ENCODE results near the gene PSMF1.
"Not testable (repeated sequence)": the region's sequence is repeated elsewhere in the genome, so short reads cannot be mapped to it uniquely, and the experiment has no call there.

Gene PSMF1

DNA sequence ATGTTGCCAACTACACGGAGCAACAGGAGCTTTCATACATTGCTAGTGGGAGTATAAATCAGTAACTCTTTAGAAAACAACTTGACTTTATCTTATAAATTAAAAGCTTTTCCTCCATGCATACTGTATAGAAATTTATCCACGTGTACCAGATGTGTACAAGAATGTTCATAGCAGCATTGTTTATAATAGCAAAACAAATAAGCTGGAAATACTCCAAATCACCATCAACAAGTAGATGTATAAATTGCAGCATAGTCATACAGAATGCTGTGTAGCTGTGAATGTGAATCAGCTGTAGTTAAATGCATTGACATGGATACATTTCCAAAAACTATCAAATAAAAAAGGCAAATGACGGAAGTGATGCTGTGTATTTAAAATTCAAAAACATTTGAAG lies 6.0 kb downstream of the PSMF1 start:
- peaks cover 50% of the 10 kb centered on the region for H3K36me3 ChIP-seq (ENCODE audit: insufficient read depth, low read length)
- H3K27me3 ChIP-seq (ENCODE audit: control insufficient read depth, insufficient read depth, low read length): no peaks in the 10 kb centered on the region
- peaks cover 35% of the 10 kb centered on the region for H3K4me1 ChIP-seq (ENCODE audit: control insufficient read depth, insufficient read depth, low read length)

DNA sequence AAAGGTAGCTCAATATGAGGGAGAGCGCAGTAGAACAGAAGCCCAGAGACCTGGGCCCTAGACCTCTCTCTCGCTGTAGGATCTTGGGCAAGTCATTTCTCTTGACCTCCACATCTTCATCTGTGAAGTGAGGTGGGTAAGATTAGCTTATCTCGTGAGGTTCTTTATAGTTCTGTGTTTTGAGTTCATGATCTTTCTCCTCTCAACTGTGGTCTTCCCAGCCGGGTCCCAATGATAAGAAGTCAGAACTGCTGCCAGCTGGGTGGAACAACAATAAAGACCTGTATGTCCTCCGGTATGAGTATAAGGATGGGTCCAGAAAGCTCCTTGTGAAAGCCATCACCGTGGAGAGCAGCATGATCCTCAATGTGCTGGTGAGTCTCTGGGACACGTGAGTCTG lies 6.9 kb downstream of the PSMF1 start:
- H3K9me3 ChIP-seq (replicated peaks; ENCODE audit: low read length): no peaks in the 10 kb centered on the region
- no peak overlapping the region for H3K9ac ChIP-seq (ENCODE audit: low read depth, low read length)
- H3K27me3 ChIP-seq (ENCODE audit: control insufficient read depth, insufficient read depth, low read length): no peaks in the 10 kb centered on the region
- peaks cover 57% of the 10 kb centered on the region for H3K36me3 ChIP-seq (ENCODE audit: insufficient read depth, low read length)
- H3K4me1 ChIP-seq (ENCODE audit: control insufficient read depth, insufficient read depth, low read length): peaks cover 27% of the 10 kb centered on the region
- no peak overlapping the region for H3K4me2 ChIP-seq (ENCODE audit: low read length)
- H3K4me3 ChIP-seq (ENCODE audit: low read length): no peak overlapping the region

More for the DNA sequence above, 6.0 kb downstream of the PSMF1 start:
- Histone ChIP-seq H3K9me3 (replicated peaks; ENCODE audit: low read length) (no peaks in the 10 kb centered on the region), H3K4me2 (ENCODE audit: low read length) (no peak overlapping the region), H3K4me3 (ENCODE audit: low read length) (no peak overlapping the region), H3K9ac (ENCODE audit: low read depth, low read length) (no peak overlapping the region)

DNA sequence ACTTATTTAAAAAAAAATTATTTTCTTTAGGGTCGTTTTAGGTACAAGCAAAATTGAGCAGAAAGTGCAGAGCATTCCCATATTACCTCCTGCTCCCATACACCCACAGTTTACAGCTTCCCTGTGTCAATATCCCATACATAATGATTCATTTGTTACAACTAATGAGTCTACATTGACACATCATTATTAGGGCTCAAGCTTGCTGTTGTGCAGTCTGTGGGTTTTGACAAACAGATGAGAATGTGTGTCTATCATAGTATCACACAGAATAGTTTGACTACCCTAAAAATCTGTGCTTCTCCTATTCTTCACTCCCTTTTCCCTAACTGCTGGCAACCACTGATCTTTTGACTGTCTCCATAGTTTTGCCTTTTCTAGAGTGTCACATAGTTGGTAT lies 9.4 kb downstream of the PSMF1 start:
- no peaks in the 10 kb centered on the region for H3K9me3 ChIP-seq (replicated peaks; ENCODE audit: low read length)
- no peak overlapping the region for H3K4me3 ChIP-seq (ENCODE audit: low read length)
- no peak overlapping the region for H3K9ac ChIP-seq (ENCODE audit: low read depth, low read length)
- H3K4me1 ChIP-seq (ENCODE audit: control insufficient read depth, insufficient read depth, low read length): peaks cover 4% of the 10 kb centered on the region
- no peak overlapping the region for H3K4me2 ChIP-seq (ENCODE audit: low read length)
- H3K36me3 ChIP-seq (ENCODE audit: insufficient read depth, low read length): peaks cover 63% of the 10 kb centered on the region
- no peaks in the 10 kb centered on the region for H3K27me3 ChIP-seq (ENCODE audit: control insufficient read depth, insufficient read depth, low read length)

DNA sequence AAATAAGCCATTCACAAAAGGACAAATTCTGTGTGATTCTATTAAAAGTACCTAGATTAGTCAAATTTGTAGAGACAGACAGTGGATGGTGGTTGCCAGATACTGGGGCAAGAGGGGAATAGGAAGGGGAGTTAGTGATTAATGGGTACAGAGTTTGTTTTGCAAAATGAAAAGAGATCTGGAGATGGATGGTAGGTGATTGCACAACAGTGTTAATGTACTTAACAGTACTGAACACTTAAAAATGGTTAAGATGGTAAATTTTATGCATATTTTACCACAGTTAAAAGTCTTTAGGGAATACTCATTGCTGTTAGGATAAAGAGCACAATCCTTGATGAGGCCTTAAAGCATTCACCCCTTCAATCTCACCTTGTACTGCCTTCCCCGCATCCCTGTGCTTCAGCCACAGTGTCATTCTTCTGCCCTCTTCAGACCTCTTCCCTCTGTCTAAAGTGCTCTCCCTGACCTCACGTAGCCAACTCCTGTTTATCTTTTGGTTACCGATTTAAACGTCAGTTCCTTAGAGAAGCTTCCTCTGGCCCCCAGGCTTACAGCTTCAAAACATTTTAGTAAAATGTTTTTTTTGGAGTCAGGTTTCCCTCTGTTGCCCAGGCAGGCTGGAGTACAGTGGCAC lies 11.8 kb downstream of the PSMF1 start:
- no peaks in the 10 kb centered on the region for H3K9me3 ChIP-seq (replicated peaks; ENCODE audit: low read length)
- no peaks in the 10 kb centered on the region for H3K4me1 ChIP-seq (ENCODE audit: control insufficient read depth, insufficient read depth, low read length)
- H3K4me3 ChIP-seq (ENCODE audit: low read length): no peak overlapping the region
- H3K27me3 ChIP-seq (ENCODE audit: control insufficient read depth, insufficient read depth, low read length): no peaks in the 10 kb centered on the region
- no peak overlapping the region for H3K4me2 ChIP-seq (ENCODE audit: low read length)
- no peak overlapping the region for H3K9ac ChIP-seq (ENCODE audit: low read depth, low read length)
- H3K36me3 ChIP-seq (ENCODE audit: insufficient read depth, low read length): peaks cover 68% of the 10 kb centered on the region

DNA sequence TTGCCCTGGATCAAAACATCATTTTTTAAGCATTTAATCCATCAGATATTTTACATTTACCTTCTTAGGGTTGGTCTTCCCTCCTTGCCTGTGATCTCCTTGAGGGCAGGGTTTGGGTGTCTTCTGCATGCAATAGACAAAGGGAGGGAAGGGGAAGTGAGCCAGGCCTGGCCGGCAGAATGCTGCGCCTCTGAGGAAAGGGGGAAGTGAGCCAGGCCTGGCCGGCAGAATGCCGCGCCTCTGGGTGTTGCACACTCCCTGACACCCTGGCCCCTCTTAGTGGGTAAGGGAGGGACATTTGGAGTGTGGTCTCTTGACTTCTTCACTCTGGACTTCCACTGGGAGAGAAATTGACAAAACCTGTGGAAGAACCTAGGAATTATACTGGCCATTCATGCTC lies 12.4 kb downstream of the PSMF1 start:
- Histone ChIP-seq H3K4me1 (ENCODE audit: control insufficient read depth, insufficient read depth, low read length) (no peaks in the 10 kb centered on the region), H3K36me3 (ENCODE audit: insufficient read depth, low read length) (peaks cover 68% of the 10 kb centered on the region), H3K4me2 (ENCODE audit: low read length) (no peak overlapping the region), H3K9me3 (replicated peaks; ENCODE audit: low read length) (no peaks in the 10 kb centered on the region), H3K27me3 (ENCODE audit: control insufficient read depth, insufficient read depth, low read length) (no peaks in the 10 kb centered on the region), H3K9ac (ENCODE audit: low read depth, low read length) (no peak overlapping the region), H3K4me3 (ENCODE audit: low read length) (no peak overlapping the region)

DNA sequence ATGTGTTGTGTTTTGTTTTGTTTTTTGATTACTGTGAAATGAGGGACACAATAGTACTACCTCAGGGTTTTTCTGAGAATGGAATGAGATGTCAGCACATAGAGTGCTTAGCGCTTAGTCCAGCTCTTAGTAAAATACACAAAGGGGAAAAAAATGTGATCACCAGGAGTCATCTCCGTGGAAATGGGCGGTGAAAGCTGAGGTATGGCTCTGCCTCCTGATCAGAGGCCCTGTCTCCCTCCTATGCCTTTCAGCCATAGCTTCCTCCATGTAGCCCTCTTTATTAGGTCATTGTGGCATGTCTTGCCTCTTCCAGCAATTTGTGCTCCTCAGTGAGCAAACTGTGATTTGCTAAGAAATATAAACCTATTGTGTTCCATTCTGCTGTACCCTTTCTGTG lies 13.0 kb downstream of the PSMF1 start:
- Histone ChIP-seq H3K4me2 (ENCODE audit: low read length) (no peak overlapping the region), H3K4me1 (ENCODE audit: control insufficient read depth, insufficient read depth, low read length) (no peaks in the 10 kb centered on the region), H3K9me3 (replicated peaks; ENCODE audit: low read length) (no peaks in the 10 kb centered on the region), H3K4me3 (ENCODE audit: low read length) (no peak overlapping the region), H3K36me3 (ENCODE audit: insufficient read depth, low read length) (peaks cover 67% of the 10 kb centered on the region), H3K27me3 (ENCODE audit: control insufficient read depth, insufficient read depth, low read length) (no peaks in the 10 kb centered on the region), H3K9ac (ENCODE audit: low read depth, low read length) (no peak overlapping the region)

DNA sequence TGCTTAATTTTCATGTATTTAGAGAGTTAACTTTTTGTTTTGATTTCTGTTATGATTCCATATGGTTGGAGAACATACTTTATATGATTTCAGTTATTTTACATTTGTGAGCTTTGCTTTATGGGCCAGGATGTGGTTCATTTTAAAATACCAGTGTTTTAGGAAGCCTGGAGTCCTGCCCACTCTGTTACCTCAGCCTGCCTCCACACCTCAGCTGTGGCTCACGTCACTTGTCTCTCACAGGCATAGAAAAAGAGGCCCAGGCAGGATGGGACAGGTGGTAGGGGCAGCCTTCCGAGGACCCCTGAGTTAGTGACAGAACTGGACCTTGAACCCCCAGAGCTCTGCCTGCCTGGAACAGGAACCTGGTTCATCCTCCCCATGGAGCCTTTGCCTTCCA lies 16.0 kb downstream of the PSMF1 start:
- H3K4me3 ChIP-seq (ENCODE audit: low read length): no peak overlapping the region
- H3K27me3 ChIP-seq (ENCODE audit: control insufficient read depth, insufficient read depth, low read length): no peaks in the 10 kb centered on the region
- no peak overlapping the region for H3K9ac ChIP-seq (ENCODE audit: low read depth, low read length)
- H3K36me3 ChIP-seq (ENCODE audit: insufficient read depth, low read length): peaks cover 67% of the 10 kb centered on the region
- no peaks in the 10 kb centered on the region for H3K4me1 ChIP-seq (ENCODE audit: control insufficient read depth, insufficient read depth, low read length)
- no peak overlapping the region for H3K4me2 ChIP-seq (ENCODE audit: low read length)
- H3K9me3 ChIP-seq (replicated peaks; ENCODE audit: low read length): no peaks in the 10 kb centered on the region

DNA sequence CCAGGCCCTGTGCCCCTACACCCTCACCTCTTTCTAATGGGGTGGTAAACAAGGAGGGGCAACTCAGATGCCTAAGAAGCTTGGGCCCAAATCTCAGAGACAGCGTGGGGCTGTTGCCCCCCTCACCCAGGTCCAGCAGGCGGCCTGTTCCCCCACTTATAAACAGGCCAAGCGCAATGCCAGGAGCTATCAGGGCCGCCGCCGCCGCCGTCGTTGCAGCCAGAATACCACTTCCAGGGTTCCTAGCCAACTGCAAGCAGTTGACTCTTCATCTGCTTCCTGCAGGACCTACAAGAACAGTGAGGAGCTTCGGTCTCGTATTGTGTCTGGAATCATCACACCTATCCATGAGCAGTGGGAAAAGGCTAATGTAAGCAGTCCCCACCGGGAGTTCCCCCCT lies 16.4 kb downstream of the PSMF1 start:
- Histone ChIP-seq H3K4me2 (ENCODE audit: low read length) (no peak overlapping the region), H3K9ac (ENCODE audit: low read depth, low read length) (no peak overlapping the region), H3K9me3 (replicated peaks; ENCODE audit: low read length) (no peaks in the 10 kb centered on the region), H3K27me3 (ENCODE audit: control insufficient read depth, insufficient read depth, low read length) (no peaks in the 10 kb centered on the region), H3K4me1 (ENCODE audit: control insufficient read depth, insufficient read depth, low read length) (no peaks in the 10 kb centered on the region), H3K36me3 (ENCODE audit: insufficient read depth, low read length) (peaks cover 65% of the 10 kb centered on the region), H3K4me3 (ENCODE audit: low read length) (no peak overlapping the region)

DNA sequence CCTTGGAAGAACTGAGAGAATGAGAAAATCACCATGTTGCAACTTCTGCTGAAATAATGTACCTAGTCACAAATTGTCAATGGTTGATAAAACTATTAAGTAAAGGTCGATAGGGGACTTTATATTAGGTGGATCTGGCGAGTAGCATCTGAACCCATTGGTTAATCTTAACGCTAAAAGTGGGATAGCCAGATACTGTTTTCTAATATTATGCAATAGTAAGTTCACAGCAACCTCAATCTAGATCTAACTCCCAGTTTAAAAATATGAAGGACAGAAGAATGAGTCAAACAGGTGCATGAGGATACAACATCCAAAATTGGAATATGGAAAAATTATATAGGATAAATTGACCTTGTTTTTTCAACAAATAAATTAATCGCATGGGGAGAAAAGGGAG lies 18.8 kb downstream of the PSMF1 start:
- H3K27me3 ChIP-seq (ENCODE audit: control insufficient read depth, insufficient read depth, low read length): no peaks in the 10 kb centered on the region
- H3K36me3 ChIP-seq (ENCODE audit: insufficient read depth, low read length): peaks cover 58% of the 10 kb centered on the region
- no peaks in the 10 kb centered on the region for H3K4me1 ChIP-seq (ENCODE audit: control insufficient read depth, insufficient read depth, low read length)

DNA sequence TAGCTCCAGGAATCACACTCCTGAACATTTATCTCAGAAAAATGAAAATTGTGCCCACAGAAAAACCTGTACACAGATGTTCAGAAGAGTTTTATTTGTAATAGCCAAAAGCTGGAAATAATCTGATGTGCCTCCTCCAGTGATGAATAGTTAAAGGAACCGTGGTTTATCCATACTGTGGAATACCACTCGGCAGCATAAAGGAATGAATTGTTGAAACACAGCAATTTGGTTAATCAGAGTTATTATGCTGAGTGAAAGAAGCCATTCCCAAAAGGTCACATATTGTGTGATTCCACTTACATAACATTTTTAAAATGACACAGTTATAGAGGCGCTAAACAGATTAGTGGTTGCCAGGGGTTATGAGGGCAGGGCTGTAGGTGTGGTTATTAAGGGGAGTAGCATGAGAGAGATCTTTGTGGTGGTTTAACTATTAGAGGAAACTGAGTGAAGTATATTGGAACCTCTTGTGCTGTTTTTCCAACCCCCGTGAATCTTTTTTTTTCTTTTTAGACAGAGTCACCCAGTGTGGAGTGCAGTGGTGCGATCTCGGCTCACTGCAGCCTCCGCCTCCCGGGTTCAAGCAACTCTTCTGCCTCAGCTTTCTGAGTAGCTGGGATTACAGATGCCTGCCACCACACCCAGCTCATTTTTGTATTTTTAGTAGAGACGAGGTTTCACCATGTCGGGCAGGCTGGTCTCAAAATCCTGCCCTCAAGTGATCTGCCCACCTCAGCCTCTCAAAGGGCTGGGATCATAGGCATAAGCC lies 26.2 kb downstream of the PSMF1 start:
- Histone ChIP-seq H3K4me2 (ENCODE audit: low read length) (no peak overlapping the region), H3K9ac (ENCODE audit: low read depth, low read length) (no peak overlapping the region), H3K36me3 (ENCODE audit: insufficient read depth, low read length) (peaks cover 42% of the 10 kb centered on the region), H3K27me3 (ENCODE audit: control insufficient read depth, insufficient read depth, low read length) (no peaks in the 10 kb centered on the region), H3K4me1 (ENCODE audit: control insufficient read depth, insufficient read depth, low read length) (no peaks in the 10 kb centered on the region), H3K9me3 (replicated peaks; ENCODE audit: low read length) (no peaks in the 10 kb centered on the region), H3K4me3 (ENCODE audit: low read length) (no peak overlapping the region)

More for the DNA sequence above, 18.8 kb downstream of the PSMF1 start:
- Histone ChIP-seq H3K4me2 (ENCODE audit: low read length) (no peak overlapping the region), H3K4me3 (ENCODE audit: low read length) (no peak overlapping the region), H3K9me3 (replicated peaks; ENCODE audit: low read length) (no peaks in the 10 kb centered on the region), H3K9ac (ENCODE audit: low read depth, low read length) (no peak overlapping the region)

DNA sequence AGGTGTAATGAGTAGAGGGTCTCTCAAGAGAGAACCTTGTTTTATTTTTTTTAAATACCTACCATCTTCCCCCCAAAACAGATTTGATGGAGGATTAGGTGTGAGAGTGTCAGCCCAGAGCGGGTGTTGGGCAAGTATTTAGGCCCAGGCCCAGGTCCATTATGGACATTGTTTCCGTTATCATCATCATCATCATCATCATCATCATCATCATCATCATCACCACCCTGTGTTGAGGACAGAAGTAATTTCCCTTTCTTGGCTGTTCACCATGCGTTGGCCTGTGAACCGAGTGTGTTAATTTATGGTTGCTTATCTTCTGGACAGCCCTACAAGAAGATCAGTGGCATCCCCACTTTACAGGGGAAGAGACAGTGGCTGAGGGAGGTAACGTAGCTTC lies 28.6 kb downstream of the PSMF1 start:
- no peak overlapping the region for H3K9ac ChIP-seq (ENCODE audit: low read depth, low read length)
- H3K36me3 ChIP-seq (ENCODE audit: insufficient read depth, low read length): peaks cover 31% of the 10 kb centered on the region
- no peaks in the 10 kb centered on the region for H3K27me3 ChIP-seq (ENCODE audit: control insufficient read depth, insufficient read depth, low read length)
- H3K4me3 ChIP-seq (ENCODE audit: low read length): no peak overlapping the region
- H3K4me2 ChIP-seq (ENCODE audit: low read length): no peak overlapping the region
- H3K9me3 ChIP-seq (replicated peaks; ENCODE audit: low read length): no peaks in the 10 kb centered on the region
- no peaks in the 10 kb centered on the region for H3K4me1 ChIP-seq (ENCODE audit: control insufficient read depth, insufficient read depth, low read length)

DNA sequence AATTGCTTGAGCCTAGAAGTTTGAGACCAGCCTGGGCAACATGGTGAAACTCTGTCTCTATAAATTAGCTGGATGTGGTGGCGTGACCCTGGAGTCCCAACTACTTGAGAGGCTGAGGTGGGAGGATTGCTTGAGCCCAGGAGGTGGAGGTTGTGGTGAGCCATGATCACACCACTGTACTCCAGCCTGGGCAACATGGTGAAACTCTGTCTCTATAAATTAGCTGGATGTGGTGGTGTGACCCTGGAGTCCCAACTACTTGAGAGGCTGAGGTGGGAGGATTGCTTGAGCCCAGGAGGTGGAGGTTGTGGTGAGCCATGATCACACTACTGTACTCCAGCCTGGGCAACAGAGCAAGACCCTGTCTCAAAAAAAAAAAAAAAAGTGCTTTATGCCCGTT lies 31.4 kb downstream of the PSMF1 start:
- H3K9me3 ChIP-seq (replicated peaks; ENCODE audit: low read length); H3K4me3 ChIP-seq (ENCODE audit: low read length); H3K27me3 ChIP-seq (ENCODE audit: control insufficient read depth, insufficient read depth, low read length); H3K4me1 ChIP-seq (ENCODE audit: control insufficient read depth, insufficient read depth, low read length); H3K4me2 ChIP-seq (ENCODE audit: low read length); H3K9ac ChIP-seq (ENCODE audit: low read depth, low read length): not testable (repeated sequence)
- H3K36me3 ChIP-seq (ENCODE audit: insufficient read depth, low read length): peaks cover 50% of the 10 kb centered on the region

Data from skeletal muscle satellite cell (primary cell).